IMR-90 (cell line): ENCODE results near the gene MREG. TPM values are rescaled to one million over a fixed set of nuclear protein-coding genes. Genes with fewer than 3 reads are reported as not detected.

Experiments
- ATAC-seq: fragments of 200-7000 bp; cut with Tn5 transposase; 2 replicates; pipeline ENCODE4 v1.9.1; 2020; ENCODE audit warnings: low read depth, mild to moderate bottlenecking, moderate library complexity
- BruUV-seq: library from RNA; stranded (reverse); fragments of 400-500 nt; replicated peaks from 2 replicates; lab custom pipeline; 2021; lab: Mats Ljungman, UMichigan
- CTCF ChIA-PET: fragments of 300-600 bp; formaldehyde crosslinking; extraction: SDS; loops from one replicate; lab custom pipeline; 2021; ENCODE audit warnings: antibody characterized with exemption; lab: Yijun Ruan, JAX
- POLR2A ChIA-PET: fragments of 300-600 bp; sonication (Branson Sonifier 250); formaldehyde crosslinking; loops from one replicate; lab custom pipeline; 2022; ENCODE audit warnings: antibody characterized with exemption; ENCODE audit not compliant: unreplicated experiment; lab: Charles Lee
- DNase-seq: peaks from one replicate; pipeline ENCODE4 v3.0.0; 2013
- H2AFZ ChIP-seq: replicated peaks from 2 replicates; pipeline ENCODE3; 2013; ENCODE audit warnings: low read length, mild to moderate bottlenecking; ENCODE audit not compliant: poor library complexity
- H2AK5ac ChIP-seq: 2 replicates; pipeline ENCODE4 v1.6.1; 2013; ENCODE audit warnings: low read depth, low read length, inconsistent platforms
- H2AK9ac ChIP-seq: replicated peaks from 2 replicates; pipeline ENCODE3; 2013; ENCODE audit warnings: mild to moderate bottlenecking, low read depth, low read length, moderate library complexity; ENCODE audit not compliant: poor library complexity
- H2BK120ac ChIP-seq: 2 replicates; pipeline ENCODE4 v1.6.1; 2013; ENCODE audit warnings: low read depth, low read length, inconsistent platforms
- H2BK15ac ChIP-seq: 3 replicates; pipeline ENCODE4 v1.6.1; 2013; ENCODE audit warnings: low read depth, low read length, inconsistent platforms
- H2BK20ac ChIP-seq: 2 replicates; pipeline ENCODE4 v1.6.1; 2013; ENCODE audit warnings: low read depth, mild to moderate bottlenecking, inconsistent platforms, low read length, moderate library complexity
- H2BK5ac ChIP-seq: 2 replicates; pipeline ENCODE4 v1.6.1; 2013; ENCODE audit warnings: mild to moderate bottlenecking, low read depth, low read length, inconsistent platforms; ENCODE audit not compliant: poor library complexity, severe bottlenecking
- H3K14ac ChIP-seq: replicated peaks from 2 replicates; pipeline ENCODE4 v1.6.1; 2013; ENCODE audit warnings: low read depth, low read length, inconsistent platforms
- H3K18ac ChIP-seq: 2 replicates; pipeline ENCODE4 v1.6.1; 2013; ENCODE audit warnings: low read depth, low read length, control low read depth
- H3K23ac ChIP-seq: 2 replicates; pipeline ENCODE4 v1.6.1; 2013; ENCODE audit warnings: low read depth, low read length, inconsistent platforms
- H3K27ac ChIP-seq: 2 replicates; pipeline ENCODE4 v1.5.1; 2013; ENCODE audit warnings: mild to moderate bottlenecking, control low read depth, low read length; ENCODE audit not compliant: insufficient read depth
- H3K27me3 ChIP-seq: 2 replicates; pipeline ENCODE4 v1.6.1; 2013; ENCODE audit warnings: low read length; ENCODE audit not compliant: control insufficient read depth, insufficient read depth
- H3K36me3 ChIP-seq: 2 replicates; pipeline ENCODE4 v1.6.1; 2013; ENCODE audit warnings: low read length, mixed read lengths; ENCODE audit not compliant: control insufficient read depth, insufficient read depth
- H3K4ac ChIP-seq: 2 replicates; pipeline ENCODE4 v1.6.1; 2013; ENCODE audit warnings: low read depth, low read length, inconsistent platforms
- H3K4me1 ChIP-seq: 2 replicates; pipeline ENCODE4 v1.6.1; 2013; ENCODE audit warnings: low read length, mixed read lengths; ENCODE audit not compliant: control insufficient read depth, insufficient read depth
- H3K4me2 ChIP-seq: 2 replicates; pipeline ENCODE4 v1.6.1; 2013; ENCODE audit warnings: low read depth, mild to moderate bottlenecking, control low read depth, low read length, moderate library complexity
- H3K4me3 ChIP-seq: 2 replicates; pipeline ENCODE4 v1.5.1; 2013; ENCODE audit warnings: low read depth, mild to moderate bottlenecking, control low read depth, low read length, moderate library complexity; ENCODE audit not compliant: insufficient read depth
- H3K56ac ChIP-seq: 2 replicates; pipeline ENCODE4 v1.6.1; 2013; ENCODE audit warnings: low read length, inconsistent platforms; ENCODE audit not compliant: insufficient read depth; ENCODE audit errors: extremely low read depth
- H3K79me1 ChIP-seq, 2 experiments: 2 replicates each; pipeline ENCODE4 v1.6.1; 2013; ENCODE audit warnings: low read length in 2 of 2, inconsistent platforms in 1 of 2, low read depth in 1 of 2
- H3K9ac ChIP-seq: 2 replicates; pipeline ENCODE4 v1.6.1; 2013; ENCODE audit warnings: low read depth, low read length, control low read depth
- H3K9me1 ChIP-seq: 2 replicates; pipeline ENCODE4 v1.6.1; 2013; ENCODE audit warnings: low read length, inconsistent platforms; ENCODE audit not compliant: insufficient read depth
- H3K9me3 ChIP-seq: 2 replicates; pipeline ENCODE4 v1.6.1; 2013; ENCODE audit warnings: low read length; ENCODE audit not compliant: control insufficient read depth, insufficient read depth
- H4K20me1 ChIP-seq: 2 replicates; pipeline ENCODE4 v1.6.1; 2013; ENCODE audit warnings: low read length, inconsistent platforms; ENCODE audit not compliant: insufficient read depth
- H4K5ac ChIP-seq: 2 replicates; pipeline ENCODE4 v1.6.1; 2013; ENCODE audit warnings: mild to moderate bottlenecking, low read depth, low read length, control low read depth
- H4K8ac ChIP-seq, 2 experiments: 2 replicates each; pipeline ENCODE4 v1.6.1; 2013; ENCODE audit warnings: low read depth in 2 of 2, low read length in 2 of 2, control low read depth in 1 of 2, inconsistent platforms in 1 of 2
- H4K91ac ChIP-seq: 2 replicates; pipeline ENCODE4 v1.6.1; 2013; ENCODE audit warnings: low read depth, low read length, inconsistent platforms; ENCODE audit not compliant: insufficient read depth
- BHLHE40 ChIP-seq: fragments of 150-350 bp; IDR thresholded peaks from 2 replicates; pipeline ENCODE4 v1.6.1; 2016; ENCODE audit warnings: mild to moderate bottlenecking, low read depth, low read length
- CEBPB ChIP-seq: IDR thresholded peaks from 2 replicates; pipeline ENCODE4 v1.6.1; 2012; ENCODE audit warnings: low read depth, low read length, improper control_type of control experiment
- CHD1 ChIP-seq: IDR thresholded peaks from 2 replicates; pipeline ENCODE4 v1.6.1; 2012; ENCODE audit warnings: low read depth, low read length, improper control_type of control experiment
- FOS ChIP-seq: fragments of 150-350 bp; IDR thresholded peaks from 2 replicates; pipeline ENCODE4 v1.6.1; 2016; ENCODE audit warnings: low read depth, low read length
- MAFK ChIP-seq: IDR thresholded peaks from 2 replicates; pipeline ENCODE4 v1.6.1; 2012; ENCODE audit warnings: low read depth, low read length, improper control_type of control experiment
- MAZ ChIP-seq: IDR thresholded peaks from 2 replicates; pipeline ENCODE4 v1.6.1; 2012; ENCODE audit warnings: low read depth, mild to moderate bottlenecking, low read length, improper control_type of control experiment, moderate library complexity, borderline replicate concordance
- MXI1 ChIP-seq: IDR thresholded peaks from 2 replicates; pipeline ENCODE4 v1.6.1; 2012; ENCODE audit warnings: low read depth, mild to moderate bottlenecking, low read length, moderate library complexity, borderline replicate concordance
- NFE2L2 ChIP-seq: fragments of 150-350 bp; IDR thresholded peaks from 2 replicates; pipeline ENCODE4 v1.6.1; 2016; ENCODE audit warnings: low read depth, mild to moderate bottlenecking, low read length
- POLR2A ChIP-seq: IDR thresholded peaks from 2 replicates; pipeline ENCODE4 v1.6.1; 2012; ENCODE audit warnings: mild to moderate bottlenecking, low read depth, low read length
- RAD21 ChIP-seq: IDR thresholded peaks from 2 replicates; pipeline ENCODE4 v1.6.1; 2012; ENCODE audit warnings: low read length, improper control_type of control experiment
- RCOR1 ChIP-seq: IDR thresholded peaks from 2 replicates; pipeline ENCODE4 v1.6.1; 2012; ENCODE audit warnings: mild to moderate bottlenecking, low read length, improper control_type of control experiment; ENCODE audit not compliant: insufficient replicate concordance
- RFX5 ChIP-seq: IDR thresholded peaks from 2 replicates; pipeline ENCODE4 v1.8.0; 2012; ENCODE audit warnings: low read depth, mild to moderate bottlenecking, low read length, moderate library complexity
- SMC3 ChIP-seq: fragments of 150-350 bp; IDR thresholded peaks from 2 replicates; pipeline ENCODE4 v1.6.1; 2016; ENCODE audit warnings: low read depth, mild to moderate bottlenecking, antibody characterized with exemption, low read length, moderate library complexity
- USF2 ChIP-seq: fragments of 150-350 bp; IDR thresholded peaks from 2 replicates; pipeline ENCODE4 v1.6.1; 2017; ENCODE audit warnings: mild to moderate bottlenecking, antibody characterized with exemption, low read length, low read depth
- WGBS, 2 experiments: methylation state at CpG; one replicate each; pipeline versions ENCODE4 v1.1.5 to v1.1.7; 2013; ENCODE audit warnings: missing lambda C conversion rate in 2 of 2; ENCODE audit not compliant: insufficient read length in 1 of 2; ENCODE audit errors: extremely low coverage in 2 of 2; 5-methylcytosine and 5-hydroxymethylcytosine counted together
- dilution Hi-C: fragments of 300-500 bp; cut with HindIII; formaldehyde crosslinking; loops from one replicate; pipeline ENCODE4 v1.14.3; 2018; ENCODE audit warnings: low sequenced_read_pairs; ENCODE audit not compliant: unreplicated experiment
- in situ Hi-C: fragments of 300-500 bp; cut with MboI; formaldehyde crosslinking; loops from 3 replicates; pipeline ENCODE4 v1.14.3; 2019; ENCODE audit warnings: low sequenced_read_pairs, inconsistent platforms, mixed read lengths
- intact Hi-C: fragments of 100-400 bp; cut with micrococcal nuclease; formaldehyde crosslinking; loops from 2 replicates; pipeline ENCODE4 v1.10.0; 2022
- polyA plus RNA-seq, 3 experiments: library from polyadenylated mRNA; depleted of rRNA; stranded (reverse); fragments of >200 nt; gene quantifications; 2 replicates each; pipeline ENCODE4 v1.2.3, GENCODE V29; 2012; ENCODE audit warnings: low replicate concordance in 1 of 3
- total RNA-seq: library from RNA; depleted of rRNA; stranded (reverse); fragments of >200 nt; gene quantifications from 2 replicates; pipeline ENCODE4 v1.2.3, GENCODE V29; 2012
- TF ChIP-seq, protein P1 (sequence below): fragments of 150-350 bp; IDR thresholded peaks from 2 replicates; pipeline ENCODE4 v1.6.1; 2016; ENCODE audit warnings: low read depth, mild to moderate bottlenecking, low read length, moderate library complexity, borderline replicate concordance
- TF ChIP-seq, protein P2 (sequence below): conservative IDR thresholded peaks from 2 replicates; pipeline ENCODE4 v1.5.1; 2012; ENCODE audit warnings: mild to moderate bottlenecking, low read depth, low read length, improper control_type of control experiment

MREG gene
- total and polyA plus RNA-seq, 2 of the 4 experiments (the other 2 are of a cell fraction), result 1.0 to 1.8 TPM

DNA sequence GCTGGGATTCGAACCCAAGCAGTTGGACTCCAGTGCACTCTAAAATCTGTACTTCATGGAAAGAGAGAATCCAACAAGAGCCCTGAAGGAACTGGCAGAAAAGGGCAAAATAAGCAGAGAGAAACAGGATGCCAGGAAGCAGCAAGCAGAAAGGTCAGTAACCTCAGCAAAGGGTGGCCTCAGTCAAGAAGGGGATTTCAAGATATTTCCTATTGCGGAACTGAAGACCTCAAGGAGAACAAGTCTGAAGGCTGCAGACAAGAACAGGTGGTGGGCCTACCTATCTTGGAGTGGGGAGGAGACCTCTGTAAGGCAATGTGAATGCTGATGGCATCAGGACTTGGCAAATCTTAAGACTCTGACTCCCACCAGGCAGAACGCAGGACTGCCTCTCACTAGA is 20.1 kb upstream of the MREG start:
- H3K79me1 ChIP-seq, result 0 out of 4 replicates have a peak, but pooled peaks cover 0 to 4% of the 10 kb centered on the region in 2 experiments
- no peak overlapping the region for H4K5ac ChIP-seq
- TF ChIP-seq MAFK (no peak), CHD1 (no peak), FOS (no peak), RCOR1 (no peak), CEBPB (no peak), SMC3 (no peak), RFX5 (no peak), BHLHE40 (no peak), NFE2L2 (no peak), POLR2A (no peak), MXI1 (no peak), MAZ (no peak), RAD21 (no peak), USF2 (no peak)
- TF ChIP-seq, protein P1, sequence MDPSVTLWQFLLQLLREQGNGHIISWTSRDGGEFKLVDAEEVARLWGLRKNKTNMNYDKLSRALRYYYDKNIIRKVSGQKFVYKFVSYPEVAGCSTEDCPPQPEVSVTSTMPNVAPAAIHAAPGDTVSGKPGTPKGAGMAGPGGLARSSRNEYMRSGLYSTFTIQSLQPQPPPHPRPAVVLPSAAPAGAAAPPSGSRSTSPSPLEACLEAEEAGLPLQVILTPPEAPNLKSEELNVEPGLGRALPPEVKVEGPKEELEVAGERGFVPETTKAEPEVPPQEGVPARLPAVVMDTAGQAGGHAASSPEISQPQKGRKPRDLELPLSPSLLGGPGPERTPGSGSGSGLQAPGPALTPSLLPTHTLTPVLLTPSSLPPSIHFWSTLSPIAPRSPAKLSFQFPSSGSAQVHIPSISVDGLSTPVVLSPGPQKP, result no peak
- TF ChIP-seq, protein P2, sequence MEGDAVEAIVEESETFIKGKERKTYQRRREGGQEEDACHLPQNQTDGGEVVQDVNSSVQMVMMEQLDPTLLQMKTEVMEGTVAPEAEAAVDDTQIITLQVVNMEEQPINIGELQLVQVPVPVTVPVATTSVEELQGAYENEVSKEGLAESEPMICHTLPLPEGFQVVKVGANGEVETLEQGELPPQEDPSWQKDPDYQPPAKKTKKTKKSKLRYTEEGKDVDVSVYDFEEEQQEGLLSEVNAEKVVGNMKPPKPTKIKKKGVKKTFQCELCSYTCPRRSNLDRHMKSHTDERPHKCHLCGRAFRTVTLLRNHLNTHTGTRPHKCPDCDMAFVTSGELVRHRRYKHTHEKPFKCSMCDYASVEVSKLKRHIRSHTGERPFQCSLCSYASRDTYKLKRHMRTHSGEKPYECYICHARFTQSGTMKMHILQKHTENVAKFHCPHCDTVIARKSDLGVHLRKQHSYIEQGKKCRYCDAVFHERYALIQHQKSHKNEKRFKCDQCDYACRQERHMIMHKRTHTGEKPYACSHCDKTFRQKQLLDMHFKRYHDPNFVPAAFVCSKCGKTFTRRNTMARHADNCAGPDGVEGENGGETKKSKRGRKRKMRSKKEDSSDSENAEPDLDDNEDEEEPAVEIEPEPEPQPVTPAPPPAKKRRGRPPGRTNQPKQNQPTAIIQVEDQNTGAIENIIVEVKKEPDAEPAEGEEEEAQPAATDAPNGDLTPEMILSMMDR, result no peak
- H3K9me3 ChIP-seq, result no peaks in the 10 kb centered on the region
- H2AK5ac ChIP-seq, result peak overlapping the region; percentile 70; the same call in 1 of the 2 replicates
- 0 out of 2 replicates have a peak overlapping the region, but pooled peaks have one; percentile 16 for H2BK120ac ChIP-seq
- no peaks in the 10 kb centered on the region for H3K27me3 ChIP-seq
- H3K14ac ChIP-seq, result no peak overlapping the region
- no peak overlapping the region for H3K27ac ChIP-seq
- no peak overlapping the region for H4K8ac ChIP-seq
- dilution Hi-C loops (no loop called here), intact Hi-C loops (loop anchor here (2.0 to 10.0 kb wide), 2 partner anchors 75 to 631 kb away; partner anchors contain the start of gene XRCC5), in situ Hi-C loops (no loop called here)
- H3K18ac ChIP-seq, result no peak overlapping the region
- DNase-seq (no peak), ATAC-seq (no peak)
- H2AFZ ChIP-seq, result no peak overlapping the region
- no peaks in the 10 kb centered on the region for H4K20me1 ChIP-seq
- H3K36me3 ChIP-seq, result no peaks in the 10 kb centered on the region
- no peak overlapping the region for H3K9ac ChIP-seq
- WGBS, 2 experiments, result 100% methylated on average over 2 of the region's 3 CpGs; no CpG with 5 or more reads in 1 of the 2 experiments
- H2BK15ac ChIP-seq, result no peak overlapping the region
- H3K4me3 ChIP-seq, result no peak overlapping the region
- H4K91ac ChIP-seq, result no peak overlapping the region
- CTCF ChIA-PET, result interaction anchor here (0.6 to 1.8 kb wide), 8 partner anchors 9 to 76 kb away, joined by 3 to 5 read pairs (median 3); no protein-coding TSS in a partner anchor
- POLR2A ChIA-PET, result no interaction called here
- H3K9me1 ChIP-seq, result peaks cover 10% of the 10 kb centered on the region; the same call in 1 of the 2 replicates
- H3K4ac ChIP-seq, result no peak overlapping the region
- no peak overlapping the region for H3K56ac ChIP-seq
- H2BK5ac ChIP-seq, result no peak overlapping the region
- BruUV-seq, result no TSS peak
- H3K23ac ChIP-seq, result no peak overlapping the region
- no peak overlapping the region for H3K4me2 ChIP-seq
- 0 out of 2 replicates have a peak overlapping the region, but pooled peaks have one; percentile 1 for H2BK20ac ChIP-seq
- peaks cover 11% of the 10 kb centered on the region for H3K4me1 ChIP-seq
- H2AK9ac ChIP-seq, result no peak overlapping the region
